ENCODE measurements around the gene ARHGAP24.

DNA sequence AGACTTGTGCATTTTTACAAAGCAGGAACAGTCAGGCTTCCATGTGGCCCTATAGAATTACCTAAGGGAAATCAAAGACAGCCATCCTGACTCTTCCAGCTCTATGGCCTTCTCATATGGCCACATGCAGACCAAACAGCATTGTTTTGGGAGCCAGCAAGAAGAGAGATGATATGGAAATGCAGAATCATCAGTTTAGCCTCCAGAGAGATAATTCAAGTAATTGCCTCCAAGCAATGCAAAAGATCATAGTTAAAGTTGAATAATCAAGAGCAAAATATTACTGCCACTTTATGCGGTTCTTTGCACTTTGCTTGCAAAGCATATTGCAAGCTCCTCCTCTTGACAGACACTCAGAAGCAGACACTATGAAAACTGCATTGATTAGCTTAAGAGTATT lies 207.4 kb downstream of the ARHGAP24 start:
- TF ChIP-seq POLR2AphosphoS5 (IDR thresholded peaks at IDR 0.05) = no peak
- TF ChIP-seq, protein P1, sequence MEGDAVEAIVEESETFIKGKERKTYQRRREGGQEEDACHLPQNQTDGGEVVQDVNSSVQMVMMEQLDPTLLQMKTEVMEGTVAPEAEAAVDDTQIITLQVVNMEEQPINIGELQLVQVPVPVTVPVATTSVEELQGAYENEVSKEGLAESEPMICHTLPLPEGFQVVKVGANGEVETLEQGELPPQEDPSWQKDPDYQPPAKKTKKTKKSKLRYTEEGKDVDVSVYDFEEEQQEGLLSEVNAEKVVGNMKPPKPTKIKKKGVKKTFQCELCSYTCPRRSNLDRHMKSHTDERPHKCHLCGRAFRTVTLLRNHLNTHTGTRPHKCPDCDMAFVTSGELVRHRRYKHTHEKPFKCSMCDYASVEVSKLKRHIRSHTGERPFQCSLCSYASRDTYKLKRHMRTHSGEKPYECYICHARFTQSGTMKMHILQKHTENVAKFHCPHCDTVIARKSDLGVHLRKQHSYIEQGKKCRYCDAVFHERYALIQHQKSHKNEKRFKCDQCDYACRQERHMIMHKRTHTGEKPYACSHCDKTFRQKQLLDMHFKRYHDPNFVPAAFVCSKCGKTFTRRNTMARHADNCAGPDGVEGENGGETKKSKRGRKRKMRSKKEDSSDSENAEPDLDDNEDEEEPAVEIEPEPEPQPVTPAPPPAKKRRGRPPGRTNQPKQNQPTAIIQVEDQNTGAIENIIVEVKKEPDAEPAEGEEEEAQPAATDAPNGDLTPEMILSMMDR (IDR thresholded peaks at IDR 0.05) = no peak
- no peak for TF ChIP-seq POLR2A (IDR thresholded peaks at IDR 0.05)
